Glomerular endothelial cell (primary cell): Measurements from ENCODE around the gene ABCF3. TPM values are rescaled to one million over a fixed set of nuclear protein-coding genes. Genes with fewer than 3 reads are reported as not detected.

Experiments used
- DNase-seq: peaks from one replicate; pipeline ENCODE4 v3.0.0-alpha.2; 2011; ENCODE audit warnings: low read depth, low spot score; ENCODE audit errors: extremely low read depth
- total RNA-seq: library from RNA; depleted of rRNA; stranded (reverse); fragments of >200 nt; gene quantifications from 2 replicates; pipeline ENCODE4 v1.2.3, GENCODE V29; 2015

Gene ABCF3
- total RNA-seq, 1 donor from 2014 or later, result 65.8 TPM

DNA sequence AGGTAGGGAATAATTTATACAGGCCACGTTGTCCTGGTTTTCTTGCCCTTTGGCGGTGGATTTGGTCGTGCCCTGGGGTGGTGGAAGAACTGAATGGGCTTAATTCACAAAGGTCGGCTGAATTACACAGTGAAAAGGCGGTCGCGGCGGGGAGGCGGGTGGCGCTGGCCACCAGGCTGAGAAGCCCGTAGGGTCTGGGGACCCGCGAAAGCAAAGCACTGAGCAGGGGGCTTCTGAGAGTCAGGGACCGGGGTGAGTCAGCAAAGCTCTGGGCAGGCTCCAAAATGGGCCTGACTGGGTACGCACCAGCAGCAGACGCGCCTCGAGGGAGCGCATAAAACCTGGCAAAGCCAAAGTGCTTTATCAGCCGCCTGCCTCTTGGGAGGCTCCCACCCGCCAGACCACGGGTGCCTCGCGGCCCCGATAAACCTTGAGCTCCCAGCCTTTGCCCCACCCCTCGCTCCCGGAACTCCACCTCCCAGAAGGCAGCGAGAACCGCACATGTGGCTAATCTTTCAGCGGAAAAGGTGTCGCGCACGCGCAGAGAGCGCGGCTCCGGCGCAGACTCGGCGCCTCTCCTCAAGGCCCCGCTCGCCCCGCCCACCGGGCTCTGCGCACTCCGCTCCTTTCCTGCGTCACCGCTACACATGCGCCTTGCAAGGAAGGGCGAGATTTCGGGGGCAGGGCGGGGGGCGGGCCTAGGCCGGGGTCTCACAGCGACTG lies 377 bp upstream of the ABCF3 start:
- peak; percentile 87 for DNase-seq

GRCh38 chr3:184186902-184187207 lies 856 bp downstream of the ABCF3 start:
- DNase-seq, result no peak

DNA sequence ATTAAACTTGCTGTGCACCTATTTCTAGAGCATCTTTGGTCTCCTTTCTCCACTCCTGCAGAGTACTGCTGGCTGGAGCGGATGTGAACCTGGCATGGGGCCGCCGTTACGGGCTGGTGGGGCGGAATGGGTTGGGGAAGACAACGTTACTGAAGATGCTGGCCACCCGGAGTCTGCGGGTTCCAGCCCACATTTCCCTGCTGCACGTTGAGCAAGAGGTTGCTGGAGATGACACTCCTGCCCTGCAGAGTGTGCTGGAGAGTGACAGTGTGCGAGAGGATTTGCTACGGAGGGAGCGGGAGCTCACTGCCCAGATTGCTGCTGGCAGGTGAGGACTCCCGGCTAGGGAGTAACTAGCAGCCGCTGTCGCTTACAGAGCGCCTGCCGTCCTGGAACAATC lies 2.1 kb downstream of the ABCF3 start:
- no peak for DNase-seq

DNA sequence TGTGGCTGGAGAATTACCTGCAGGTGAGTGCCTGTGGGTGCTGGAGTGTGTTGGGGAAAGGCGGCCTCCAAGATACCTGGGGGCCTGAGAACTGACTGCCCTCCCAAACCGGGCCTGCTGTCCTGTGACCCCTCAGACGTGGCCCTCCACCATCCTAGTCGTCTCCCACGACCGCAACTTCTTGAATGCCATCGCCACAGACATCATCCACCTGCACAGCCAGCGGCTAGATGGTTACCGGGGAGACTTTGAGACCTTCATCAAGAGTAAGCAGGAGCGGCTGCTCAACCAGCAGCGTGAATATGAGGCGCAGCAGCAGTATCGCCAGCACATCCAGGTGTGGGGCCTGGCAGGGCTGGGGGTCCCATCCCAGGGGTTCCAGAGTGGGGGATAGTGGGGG lies 3.4 kb downstream of the ABCF3 start:
- DNase-seq, result no peak

DNA sequence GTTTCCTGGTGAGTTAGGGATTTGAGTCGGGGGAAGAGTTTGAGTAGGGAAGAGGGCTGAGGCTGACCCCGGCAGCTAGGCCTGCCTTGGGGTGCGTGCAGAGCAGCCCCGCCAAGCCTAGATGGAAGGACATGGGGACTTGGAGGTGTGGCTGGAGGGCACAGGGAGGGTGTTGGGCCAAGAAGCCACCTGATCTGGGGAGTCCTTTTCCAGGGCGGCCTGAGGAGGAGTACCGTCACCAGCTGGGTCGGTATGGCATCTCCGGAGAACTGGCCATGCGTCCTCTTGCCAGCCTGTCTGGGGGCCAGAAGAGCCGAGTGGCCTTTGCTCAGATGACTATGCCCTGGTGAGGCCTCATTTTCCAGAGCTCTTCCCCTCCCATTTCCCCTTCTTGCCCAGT lies 6.9 kb downstream of the ABCF3 start:
- DNase-seq, result no peak

GRCh38 chr3:184193991-184194539 lies 8.1 kb downstream of the ABCF3 start:
- no peak for DNase-seq

GRCh38 chr3:184196536-184196935 lies 10.5 kb downstream of the ABCF3 start:
- DNase-seq, result no peak

DNA sequence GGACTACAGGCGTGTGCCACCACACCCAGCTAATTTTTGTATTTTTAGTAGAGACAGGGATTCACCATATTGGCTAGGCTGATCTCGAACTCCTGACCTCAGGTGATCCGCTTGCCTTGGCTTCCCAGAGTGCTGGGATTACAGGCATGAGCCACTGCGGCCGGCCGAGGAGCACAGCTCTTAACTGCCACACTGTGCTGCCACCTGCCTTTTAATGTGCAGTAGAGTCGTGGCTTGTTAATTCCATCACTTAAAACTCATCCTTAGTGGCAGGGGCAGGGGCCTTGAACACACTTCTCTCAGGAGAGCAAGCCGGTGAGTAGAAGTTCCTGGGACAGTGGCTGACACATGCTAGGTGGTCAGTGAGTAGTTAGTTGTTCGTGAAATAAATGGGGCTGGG lies 12.5 kb downstream of the ABCF3 start:
- DNase-seq, result no peak

DNA sequence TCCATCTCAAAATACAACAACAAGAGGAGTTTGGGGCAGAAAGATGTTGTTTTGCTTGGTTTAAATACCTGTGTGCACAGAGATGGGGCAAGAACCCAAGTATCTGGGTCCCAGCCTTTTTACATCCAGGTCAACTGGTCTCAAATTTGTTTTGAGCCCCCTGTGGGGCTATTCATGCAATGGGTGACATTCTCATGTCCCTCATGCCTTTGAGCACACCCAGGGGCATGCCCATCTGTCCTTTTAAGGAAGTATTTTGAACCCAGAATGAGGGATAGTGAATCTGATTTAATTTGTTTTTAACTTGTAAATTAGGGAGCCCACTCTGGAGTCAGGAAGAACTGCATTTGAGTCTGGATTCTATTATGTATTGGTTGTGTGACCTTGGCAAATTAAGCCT lies 14.8 kb downstream of the ABCF3 start:
- DNase-seq, result no peak

- no peak for DNase-seq
Observed at GRCh38 chr3:184203526-184203925, 17.5 kb downstream of the ABCF3 start.

- no peak for DNase-seq
Observed at GRCh38 chr3:184209146-184209923, 23.3 kb downstream of the ABCF3 start.

GRCh38 chr3:184211297-184211696 lies 25.3 kb downstream of the ABCF3 start:
- DNase-seq, result no peak

- DNase-seq, result no peak
Observed at GRCh38 chr3:184211718-184212117, 25.7 kb downstream of the ABCF3 start.

DNA sequence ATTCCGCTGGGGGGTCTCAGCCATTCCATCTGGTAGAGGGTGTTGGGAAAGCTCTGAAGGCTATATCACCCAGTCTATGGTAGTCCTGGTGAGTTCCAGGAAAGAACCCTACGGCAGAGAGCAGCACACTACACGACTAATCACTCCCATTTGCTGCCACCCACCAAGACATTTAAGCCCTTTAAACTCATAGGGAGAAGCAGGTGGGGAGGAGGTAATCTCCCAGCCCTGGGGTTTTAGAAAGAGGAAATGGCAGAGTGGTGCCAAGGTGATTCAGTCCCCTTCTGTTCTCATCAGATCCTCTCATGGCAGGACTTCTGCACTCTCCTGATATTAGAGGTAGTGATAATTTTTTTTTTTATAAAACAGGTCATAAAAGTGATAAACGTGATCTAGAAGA lies 32.8 kb downstream of the ABCF3 start:
- DNase-seq, result no peak

DNA sequence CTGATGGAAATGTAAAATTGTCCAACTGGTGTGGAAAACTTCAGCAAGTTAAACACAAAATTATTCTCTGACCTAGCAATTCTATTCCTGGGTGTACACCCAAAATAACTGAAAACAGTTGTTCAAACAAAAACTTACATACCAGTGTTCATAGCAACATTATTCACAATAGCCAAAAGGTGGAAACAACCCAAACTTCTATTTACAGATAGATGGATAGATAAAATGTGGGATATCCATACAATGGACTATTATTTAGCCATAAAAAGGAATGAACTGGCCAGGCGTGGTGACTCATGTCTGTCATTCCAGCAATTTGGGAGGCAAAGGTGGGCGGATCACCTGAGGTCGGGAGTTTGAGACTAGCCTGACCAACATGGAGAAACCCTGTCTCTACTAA lies 36.5 kb downstream of the ABCF3 start:
- DNase-seq, result no peak

DNA sequence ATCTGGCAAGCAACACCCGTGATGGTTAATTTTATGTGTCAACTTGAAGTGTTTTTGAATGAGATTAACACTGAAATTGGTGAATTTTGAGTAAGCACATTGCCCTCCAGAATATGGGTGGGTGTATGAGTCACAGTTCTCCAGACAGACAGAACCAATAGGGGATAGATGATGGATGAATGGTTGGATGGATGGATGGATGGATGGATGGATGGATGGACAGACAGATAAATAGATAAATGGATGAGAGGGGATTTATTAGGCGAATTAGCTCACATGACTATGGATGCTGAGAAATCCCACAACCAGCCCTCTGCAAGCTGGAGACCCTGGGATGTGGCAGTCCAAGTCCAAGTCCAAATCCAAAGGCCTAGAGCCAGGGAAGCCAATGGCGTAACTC lies 37.9 kb downstream of the ABCF3 start:
- DNase-seq, result no peak

- no peak for DNase-seq
Observed at GRCh38 chr3:184227481-184227935, 41.5 kb downstream of the ABCF3 start.

GRCh38 chr3:184228376-184229137 lies 42.6 kb downstream of the ABCF3 start:
- no peak for DNase-seq

GRCh38 chr3:184229394-184230080 lies 43.5 kb downstream of the ABCF3 start, which contains the start of gene VWA5B2:
Gene VWA5B2 (plus strand): TSS chr3:184229585. CDS start chr3:184230529, 944 bp downstream.
- no peak for DNase-seq

DNA sequence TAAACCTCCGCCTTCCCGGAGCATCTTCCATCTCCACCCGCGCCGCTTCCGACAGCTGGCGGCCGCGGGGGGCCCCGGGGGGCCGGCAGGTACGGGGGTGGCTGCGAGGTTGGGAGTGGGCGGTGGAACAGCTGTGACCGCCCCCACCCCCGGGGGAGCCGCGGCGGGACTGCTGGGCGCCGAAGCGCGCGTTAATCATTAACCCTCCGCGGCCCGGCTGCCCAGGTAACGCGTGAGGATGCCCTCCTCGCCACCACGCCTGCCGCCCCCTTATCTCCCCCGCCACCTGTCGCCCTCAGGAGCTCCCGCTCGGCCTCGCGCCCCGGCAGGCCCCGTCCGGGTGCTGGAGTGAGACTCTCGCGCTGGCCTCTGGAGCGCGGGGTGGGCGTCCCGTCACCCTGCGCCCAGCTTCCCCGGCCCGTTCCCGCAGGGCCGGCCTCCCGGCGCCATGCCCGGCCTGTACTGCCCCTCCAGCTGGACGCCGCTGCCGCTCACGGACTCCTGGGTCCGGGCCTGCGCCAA lies 44.1 kb downstream of the ABCF3 start:
- DNase-seq, result no peak
